ENCODE data around the gene MCF2L.

Gene MCF2L

GRCh38 chr13:113124211-113124970 is 155.4 kb downstream of the MCF2L start:
- ATAC-seq, result no peak
- no peak for TF ChIP-seq ESRRG (CRISPR knock-in tag; IDR thresholded peaks at IDR 0.05)

- ATAC-seq, result no peak
- no peak for TF ChIP-seq ZC3H10 (CRISPR knock-in tag; IDR thresholded peaks at IDR 0.05)
Measured at GRCh38 chr13:113125506-113126264, 156.7 kb downstream of the MCF2L start.

- TF ChIP-seq TSHZ2 (CRISPR knock-in tag; IDR thresholded peaks at IDR 0.05), result no peak
- TF ChIP-seq OSR1 (CRISPR knock-in tag; IDR thresholded peaks at IDR 0.05), result no peak
- TF ChIP-seq PPARA (CRISPR knock-in tag; IDR thresholded peaks at IDR 0.05; ENCODE audit: borderline replicate concordance), result no peak
- TF ChIP-seq ZNF8 (CRISPR knock-in tag; IDR thresholded peaks at IDR 0.05), result no peak
- TF ChIP-seq CREB5 (CRISPR knock-in tag; IDR thresholded peaks at IDR 0.05; ENCODE audit: low read depth), result no peak
- no peak for TF ChIP-seq ARNTL (CRISPR knock-in tag; IDR thresholded peaks at IDR 0.05; ENCODE audit: borderline replicate concordance, low read depth)
- TF ChIP-seq ZNF70 (CRISPR knock-in tag; IDR thresholded peaks at IDR 0.05), result no peak
- TF ChIP-seq ZFP3 (CRISPR knock-in tag; IDR thresholded peaks at IDR 0.05), result no peak
- TF ChIP-seq CSDC2 (CRISPR knock-in tag; IDR thresholded peaks at IDR 0.05), result no peak
- no peak for TF ChIP-seq ZFP30 (CRISPR knock-in tag; IDR thresholded peaks at IDR 0.05)
- no peak for TF ChIP-seq ESRRG (CRISPR knock-in tag; IDR thresholded peaks at IDR 0.05)
- TF ChIP-seq TCF4 (CRISPR knock-in tag; IDR thresholded peaks at IDR 0.05; ENCODE audit: borderline replicate concordance), result no peak
- no peak for TF ChIP-seq PATZ1 (CRISPR knock-in tag; IDR thresholded peaks at IDR 0.05; ENCODE audit: borderline replicate concordance)
- no peak for ATAC-seq
Measured at GRCh38 chr13:113126265-113127150, 157.5 kb downstream of the MCF2L start.

GRCh38 chr13:113129480-113129879 is 160.5 kb downstream of the MCF2L start:
- no peak for ATAC-seq
- no peak for TF ChIP-seq PATZ1 (CRISPR knock-in tag; IDR thresholded peaks at IDR 0.05; ENCODE audit: borderline replicate concordance)
- no peak for TF ChIP-seq ISL1 (CRISPR knock-in tag; IDR thresholded peaks at IDR 0.05)
- TF ChIP-seq ZNF70 (CRISPR knock-in tag; IDR thresholded peaks at IDR 0.05), result no peak
- TF ChIP-seq ZFP30 (CRISPR knock-in tag; IDR thresholded peaks at IDR 0.05), result no peak
- TF ChIP-seq SNAI2 (CRISPR knock-in tag; IDR thresholded peaks at IDR 0.05), result no peak
